ENCODE measurements around the gene HMX2.

HMX2 gene

GRCh38 chr10:123187781-123188180 is 39.8 kb downstream of the HMX2 start:
- peaks cover 21 to 24% of the 10 kb centered on the region in 2 donors for H3K9me3 Mint-ChIP-seq
- DNase-seq (no peak), ATAC-seq (no peak)
- H3K27me3 Mint-ChIP-seq = no peaks in the 10 kb centered on the region
- H3K4me3 Mint-ChIP-seq = no peak overlapping the region
- no peak overlapping the region for H3K27ac Mint-ChIP-seq
- no peaks in the 10 kb centered on the region for H3K4me1 Mint-ChIP-seq

GRCh38 chr10:123191886-123192285 is 44.0 kb downstream of the HMX2 start:
- ATAC-seq = no peak
- no peaks in the 10 kb centered on the region for H3K27me3 Mint-ChIP-seq
- peaks cover 0 to under 1% of the 10 kb centered on the region in 2 donors for H3K9me3 Mint-ChIP-seq
- H3K27ac Mint-ChIP-seq = peak overlapping the region in 1 of 2 donors; percentile 31
- no peaks in the 10 kb centered on the region for H3K4me1 Mint-ChIP-seq
- H3K4me3 Mint-ChIP-seq = no peak overlapping the region
- DNase-seq = no peak

- ATAC-seq (no peak), DNase-seq (no peak)
- Mint-ChIP-seq H3K27me3 (no peaks in the 10 kb centered on the region), H3K4me3 (no peak overlapping the region), H3K9me3 (peaks cover 0 to 12% of the 10 kb centered on the region in 2 donors), H3K27ac (no peak overlapping the region), H3K4me1 (peaks cover 8% of the 10 kb centered on the region)
Measured at GRCh38 chr10:123194056-123194455, 46.1 kb downstream of the HMX2 start.
